Ovary (tissue), 3 donors: Measurements from ENCODE around the gene CACNA1A.

Experiments
- CTCF ChIP-seq, 3 donors: fragments of 450-650 bp in 2 of 3; fragments of 200-600 bp in 1 of 3; IDR thresholded peaks; one replicate each; pipeline versions ENCODE4 v1.5.1 to v1.8.0; 2016 to 2022; ENCODE audit warnings: antibody characterized with exemption in 3 of 3, mild to moderate bottlenecking in 1 of 3
- POLR2A ChIP-seq: fragments of 450-650 bp; IDR thresholded peaks from one replicate; pipeline ENCODE4 v1.6.1; 2017; ENCODE audit warnings: antibody characterized with exemption, mild to moderate bottlenecking, moderate library complexity
- donor health status: DM: no; HTN: no; CAD: no.

GRCh38 chr19:13526552-13526951 lies 20.3 kb upstream of the CACNA1A start:
- no peak for TF ChIP-seq CTCF (IDR thresholded peaks at IDR 0.05)
- TF ChIP-seq POLR2A = no peak
